Astrocyte of the cerebellum (primary cell): ENCODE results near the gene MYOG.

ENCODE experiments used
- DNase-seq: peaks from one replicate; pipeline ENCODE4 v3.0.0-alpha.2; 2011; ENCODE audit warnings: low read depth
- H3K4me3 ChIP-seq: 2 replicates; pipeline ENCODE4 v1.5.1; 2011; ENCODE audit warnings: mild to moderate bottlenecking, low read depth, low read length, moderate library complexity
- in situ Hi-C: cut with HindIII; loops from 2 replicates; pipeline ENCODE4 v1.10.0; 2017; ENCODE audit warnings: low sequenced_read_pairs
- TF ChIP-seq, protein P1 (sequence below): IDR thresholded peaks from 2 replicates; pipeline ENCODE4 v1.5.1; 2012; ENCODE audit warnings: low read length, low read depth, moderate library complexity, mild to moderate bottlenecking; ENCODE audit errors: missing control alignments

MYOG gene

DNA sequence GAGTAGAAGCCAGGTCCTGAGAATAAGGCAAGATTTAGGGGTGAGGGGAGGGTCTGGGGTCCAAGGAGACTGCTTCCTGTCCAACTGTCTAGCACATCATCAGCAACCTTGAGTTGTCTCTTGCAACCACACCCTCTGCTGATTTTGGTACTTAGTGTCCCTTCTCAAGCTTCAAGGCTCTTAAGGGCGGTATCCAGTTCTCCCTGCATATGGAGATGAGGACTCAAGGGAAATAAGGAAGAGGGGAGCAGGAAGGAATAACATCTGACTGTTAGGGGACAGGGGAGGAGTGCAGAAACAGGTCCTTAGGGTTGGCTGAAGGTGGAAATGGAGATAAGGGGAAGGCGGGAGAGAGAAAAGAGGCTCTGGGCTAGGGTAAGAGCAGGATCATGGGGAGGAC is 12.3 kb downstream of the MYOG start:
- in situ Hi-C loops: no loop called here
- TF ChIP-seq, protein P1, sequence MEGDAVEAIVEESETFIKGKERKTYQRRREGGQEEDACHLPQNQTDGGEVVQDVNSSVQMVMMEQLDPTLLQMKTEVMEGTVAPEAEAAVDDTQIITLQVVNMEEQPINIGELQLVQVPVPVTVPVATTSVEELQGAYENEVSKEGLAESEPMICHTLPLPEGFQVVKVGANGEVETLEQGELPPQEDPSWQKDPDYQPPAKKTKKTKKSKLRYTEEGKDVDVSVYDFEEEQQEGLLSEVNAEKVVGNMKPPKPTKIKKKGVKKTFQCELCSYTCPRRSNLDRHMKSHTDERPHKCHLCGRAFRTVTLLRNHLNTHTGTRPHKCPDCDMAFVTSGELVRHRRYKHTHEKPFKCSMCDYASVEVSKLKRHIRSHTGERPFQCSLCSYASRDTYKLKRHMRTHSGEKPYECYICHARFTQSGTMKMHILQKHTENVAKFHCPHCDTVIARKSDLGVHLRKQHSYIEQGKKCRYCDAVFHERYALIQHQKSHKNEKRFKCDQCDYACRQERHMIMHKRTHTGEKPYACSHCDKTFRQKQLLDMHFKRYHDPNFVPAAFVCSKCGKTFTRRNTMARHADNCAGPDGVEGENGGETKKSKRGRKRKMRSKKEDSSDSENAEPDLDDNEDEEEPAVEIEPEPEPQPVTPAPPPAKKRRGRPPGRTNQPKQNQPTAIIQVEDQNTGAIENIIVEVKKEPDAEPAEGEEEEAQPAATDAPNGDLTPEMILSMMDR: no peak
- no peak overlapping the region for H3K4me3 ChIP-seq
- no peak for DNase-seq

DNA sequence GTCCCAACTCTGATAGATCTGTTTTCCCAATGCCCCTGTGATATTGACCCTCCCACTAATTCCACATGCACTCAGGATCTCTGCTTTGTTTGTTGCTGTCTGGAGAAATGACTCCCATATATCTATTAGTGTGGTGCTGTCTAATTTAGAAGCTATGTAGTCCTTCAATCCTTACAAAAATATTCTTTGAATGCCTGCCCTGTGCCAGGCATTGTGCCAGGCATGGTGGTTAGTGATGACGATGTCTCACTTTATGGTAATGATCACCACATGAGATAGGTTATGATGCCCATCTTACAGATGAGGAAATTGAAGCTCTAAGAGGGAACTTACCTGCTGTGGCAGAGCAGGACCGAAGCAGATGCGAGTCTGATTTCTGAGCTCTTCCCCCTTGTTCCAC is 12.9 kb downstream of the MYOG start:
- TF ChIP-seq, protein P1: no peak
- no peak for DNase-seq
- no peak overlapping the region for H3K4me3 ChIP-seq
- in situ Hi-C loops: no loop called here

DNA sequence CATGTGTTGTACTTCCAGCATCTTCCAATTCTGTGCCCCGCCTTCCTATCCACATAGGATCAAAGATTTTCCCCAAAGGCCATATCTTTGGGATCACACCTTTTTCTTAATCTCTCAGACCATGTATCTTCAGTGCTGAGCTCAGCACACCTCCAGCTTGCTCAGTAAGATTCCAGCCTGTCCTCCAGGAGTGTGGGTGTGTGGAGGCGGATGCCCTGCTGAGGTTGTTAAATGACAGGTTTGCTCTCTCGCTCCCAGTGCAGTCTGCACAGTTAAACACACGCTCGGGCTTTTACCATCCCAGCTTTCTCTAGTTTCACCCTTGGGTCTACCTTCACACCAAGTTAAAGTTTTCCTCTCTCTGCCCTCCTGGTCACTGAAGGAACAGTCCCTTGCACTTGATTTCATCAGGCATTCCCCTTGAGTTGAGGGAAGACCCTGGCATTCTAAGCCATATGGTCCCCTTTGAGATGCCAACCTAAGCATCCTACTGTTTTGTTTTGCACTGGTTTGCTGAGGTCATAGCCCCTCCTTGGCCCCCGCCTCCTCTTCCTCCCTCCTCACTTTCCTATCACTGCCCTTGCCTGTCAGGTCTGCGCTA is 13.7 kb downstream of the MYOG start:
- H3K4me3 ChIP-seq: no peak overlapping the region
- no peak for DNase-seq
- in situ Hi-C loops: no loop called here
- TF ChIP-seq, protein P1: no peak

DNA sequence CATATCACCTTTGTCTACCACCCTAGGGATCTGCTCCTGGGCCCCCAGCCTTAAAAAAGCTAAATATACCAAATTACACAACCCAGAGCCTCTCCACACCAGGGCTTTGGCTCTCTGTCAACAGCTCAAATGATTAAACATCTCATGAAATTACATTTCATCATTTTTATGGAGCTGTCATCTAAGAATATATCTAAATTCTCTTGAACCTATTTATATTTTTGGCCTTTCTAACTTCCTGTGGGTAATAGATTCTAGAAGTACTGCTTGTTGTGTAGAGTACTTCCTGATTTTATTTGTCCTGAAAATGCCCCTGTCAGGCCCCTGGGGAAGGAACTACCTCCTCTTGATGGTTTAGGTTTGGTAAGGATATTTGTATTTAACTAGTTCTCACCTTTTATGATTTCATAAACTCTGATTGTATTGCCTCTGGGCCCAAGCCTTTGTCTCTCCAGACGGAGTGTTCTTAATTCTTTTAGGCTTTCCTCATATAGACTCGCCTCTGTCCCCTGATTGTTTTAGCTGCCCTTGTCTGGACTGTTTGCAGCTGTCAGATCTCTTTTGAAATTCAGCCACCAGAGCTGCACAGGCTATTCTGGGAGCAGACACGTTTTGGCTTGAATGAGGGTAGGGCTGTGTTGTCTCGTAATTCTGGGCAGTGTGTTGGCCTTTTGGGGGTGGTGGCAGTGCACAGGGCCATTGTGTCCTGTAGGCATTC is 16.6 kb downstream of the MYOG start:
- TF ChIP-seq, protein P1: no peak
- no peak overlapping the region for H3K4me3 ChIP-seq
- DNase-seq: no peak
- in situ Hi-C loops: no loop called here

DNA sequence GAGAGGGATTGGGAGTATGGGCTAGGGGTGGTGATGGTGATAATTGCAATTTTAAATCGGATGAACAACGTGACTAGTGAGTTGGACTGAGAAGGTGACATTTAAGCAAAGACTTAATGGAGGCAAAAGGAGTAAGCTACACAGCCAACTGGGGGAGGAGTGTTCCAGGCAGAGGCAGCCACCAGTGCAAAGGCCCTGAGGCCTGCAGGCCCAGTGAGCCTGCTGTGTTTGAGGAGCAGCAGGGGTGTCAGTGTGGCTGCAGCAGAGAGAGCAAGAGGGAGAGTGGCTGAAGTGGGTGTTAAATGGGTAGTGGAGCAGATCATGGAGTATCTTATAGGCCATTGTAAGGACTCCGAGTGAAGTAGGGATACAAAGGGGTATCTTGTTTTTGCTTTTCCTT is 18.8 kb downstream of the MYOG start:
- TF ChIP-seq, protein P1: no peak
- no peak for DNase-seq
- no peak overlapping the region for H3K4me3 ChIP-seq
- in situ Hi-C loops: no loop called here

DNA sequence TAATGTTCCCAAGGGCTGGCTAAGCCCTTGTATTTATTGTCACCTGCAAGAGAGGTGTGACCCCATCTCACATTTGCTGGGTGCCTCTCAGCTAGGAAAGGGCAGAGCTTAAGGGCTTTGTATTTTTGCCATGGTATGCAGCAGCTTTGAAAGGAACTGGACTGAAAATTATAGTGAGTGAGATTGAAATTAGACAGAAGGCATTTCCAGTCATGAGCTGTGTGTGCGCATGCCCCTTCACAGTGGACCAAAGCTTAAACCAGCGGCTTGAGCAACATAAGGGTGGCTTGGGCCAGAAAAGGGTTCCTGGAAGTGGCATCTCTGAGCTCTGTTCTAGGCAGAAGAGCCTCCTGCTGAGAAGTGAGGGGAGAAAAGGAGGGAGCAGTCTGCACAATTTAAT is 19.8 kb downstream of the MYOG start:
- in situ Hi-C loops: no loop called here

More for the DNA sequence above, 19.8 kb downstream of the MYOG start:
- TF ChIP-seq, protein P1: no peak
- H3K4me3 ChIP-seq: no peak overlapping the region
- DNase-seq: no peak
